GM21529 (cell line): Measurements from ENCODE around the gene TMEM38B.

Experiments used
- ATAC-seq: cut with Tn5 transposase; IDR thresholded peaks from one replicate; pipeline ENCODE4 v1.9.1; 2021; ENCODE audit not compliant: unreplicated experiment

Gene TMEM38B

GRCh38 chr9:105694190-105694847 lies at the start of gene TMEM38B:
Gene TMEM38B (plus strand): TSS chr9:105694541. CDS start chr9:105694661, 120 bp downstream.
- peak; percentile 72 for ATAC-seq

DNA sequence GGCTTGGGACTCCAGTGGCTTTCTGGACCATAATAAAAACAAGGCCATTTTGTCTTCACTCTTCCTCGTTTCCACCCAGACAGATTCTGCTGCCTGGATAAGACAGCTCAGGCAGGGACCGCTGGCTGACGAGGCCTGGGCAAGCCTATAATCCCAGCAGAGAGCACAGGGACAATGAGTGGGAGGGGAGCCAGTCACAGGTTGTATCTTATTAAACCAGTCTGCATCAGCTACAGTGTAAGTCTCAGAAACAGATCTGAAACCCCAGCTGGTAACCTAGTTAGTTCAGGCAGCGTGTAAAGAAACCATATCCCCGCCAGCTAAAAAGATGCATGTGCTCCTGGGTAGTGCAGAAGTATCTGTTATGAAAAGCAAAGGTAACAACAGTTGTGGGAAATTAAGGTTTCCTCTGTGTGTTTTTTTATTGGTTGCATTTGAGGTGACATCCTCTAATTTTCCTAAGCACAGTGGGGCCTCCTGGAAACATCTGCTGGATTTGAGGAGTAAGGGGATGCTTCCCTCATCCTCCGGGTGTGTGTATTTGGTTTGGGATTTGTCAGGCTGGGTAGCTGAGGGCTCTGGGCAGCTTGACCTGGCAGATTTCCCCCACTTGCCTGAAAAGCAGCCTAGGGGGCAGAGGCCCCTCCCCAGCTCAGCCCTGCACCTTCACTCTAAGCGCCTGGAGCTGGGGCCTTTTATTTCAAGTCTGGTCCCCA lies 47.3 kb upstream of the TMEM38B start:
- ATAC-seq: no peak

DNA sequence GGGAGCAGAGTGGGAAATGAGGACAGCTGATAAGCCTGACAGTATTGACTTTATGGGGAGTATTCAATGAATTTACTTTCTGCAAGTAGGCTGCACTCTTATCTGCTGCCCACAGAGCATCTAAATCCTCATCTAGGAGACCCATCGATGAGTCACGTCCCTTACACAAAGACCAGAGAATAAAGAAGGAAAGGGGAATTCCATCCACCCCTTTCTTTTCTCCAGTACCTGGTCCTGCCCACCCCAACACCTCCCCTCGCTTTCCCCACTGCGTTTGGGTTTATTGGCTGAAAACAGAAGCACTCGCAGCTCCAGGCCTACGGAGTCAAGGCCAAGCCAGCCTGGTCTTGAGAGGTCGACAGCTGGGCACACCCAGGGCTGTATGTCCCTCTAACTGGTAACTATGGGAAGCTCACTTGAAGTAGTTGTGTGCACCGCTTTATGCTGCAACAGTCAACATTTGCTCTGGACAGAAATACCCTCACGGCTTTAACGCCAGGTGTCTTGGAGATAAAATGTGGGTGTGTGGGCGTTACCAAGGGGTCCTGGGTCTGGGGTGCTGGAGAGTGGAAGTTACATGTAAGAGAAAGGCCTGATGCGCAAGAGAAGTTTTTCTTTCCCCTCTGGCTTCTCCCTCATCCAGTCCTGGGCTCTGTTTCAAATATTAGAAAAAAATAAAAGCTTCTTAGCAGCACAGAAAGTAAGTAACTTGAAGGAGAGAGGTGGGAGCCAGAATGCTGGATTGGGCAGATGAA lies 46.6 kb upstream of the TMEM38B start:
- no peak for ATAC-seq

- ATAC-seq: no peak
Observed at GRCh38 chr9:105651806-105652205, 42.5 kb upstream of the TMEM38B start.

DNA sequence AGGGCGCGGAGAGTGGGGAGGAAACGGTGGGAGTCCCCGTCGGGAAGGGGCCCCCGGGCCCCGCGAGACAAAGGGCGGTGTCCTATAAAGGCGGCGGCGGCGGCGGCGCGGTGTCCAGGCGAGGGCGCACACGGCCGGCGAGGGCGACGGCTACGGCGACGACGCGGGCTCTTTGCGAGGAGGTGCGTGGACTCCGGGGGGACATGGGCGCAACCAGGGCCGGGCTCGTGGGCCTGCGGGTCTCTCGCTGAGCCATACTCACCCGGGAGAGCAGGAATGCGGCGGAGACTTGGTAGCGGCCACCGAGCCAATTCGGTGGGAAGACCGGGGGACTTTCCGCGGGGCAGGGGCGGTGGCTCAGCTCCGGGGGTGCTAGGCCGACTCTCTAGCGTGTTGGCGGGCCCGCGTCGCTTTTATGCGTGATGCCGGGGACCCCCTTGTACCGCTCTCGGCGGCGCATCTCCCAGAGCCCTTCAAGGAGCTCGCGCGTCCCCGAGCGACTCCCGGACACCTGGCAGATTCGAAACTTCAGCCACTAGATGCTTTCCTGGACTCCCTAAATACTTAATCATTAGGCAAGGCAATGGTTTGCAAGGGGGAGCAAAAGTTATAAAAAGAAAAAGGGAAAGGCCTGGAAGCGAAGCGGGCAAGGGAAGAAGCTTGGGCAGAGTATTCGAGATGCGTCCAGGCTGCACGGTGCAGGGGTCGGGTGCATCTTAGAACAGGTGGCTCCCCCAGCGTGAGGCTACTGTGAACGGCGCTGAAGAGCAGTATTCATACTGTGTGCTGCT lies 38.0 kb upstream of the TMEM38B start:
- ATAC-seq: peak; percentile 72

DNA sequence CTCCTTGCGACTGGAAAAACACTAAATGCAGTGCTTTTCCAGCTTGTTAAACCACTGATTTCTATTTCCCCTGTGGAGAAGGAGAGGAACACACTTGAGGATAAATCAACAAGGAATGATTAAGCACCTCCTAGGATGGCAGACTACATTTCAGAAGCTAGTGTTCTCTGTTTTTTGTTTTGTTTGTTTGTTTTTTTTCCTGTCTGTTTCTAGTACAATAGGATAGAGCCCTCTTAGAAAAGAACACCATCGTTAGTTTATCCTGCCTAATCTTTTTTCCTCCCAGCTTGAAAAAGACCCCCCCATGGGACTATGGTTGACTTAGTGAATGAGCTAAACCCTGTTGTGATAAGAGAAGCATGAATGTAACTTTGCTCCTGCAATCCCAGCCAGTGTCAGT lies 36.0 kb upstream of the TMEM38B start:
- ATAC-seq: no peak

DNA sequence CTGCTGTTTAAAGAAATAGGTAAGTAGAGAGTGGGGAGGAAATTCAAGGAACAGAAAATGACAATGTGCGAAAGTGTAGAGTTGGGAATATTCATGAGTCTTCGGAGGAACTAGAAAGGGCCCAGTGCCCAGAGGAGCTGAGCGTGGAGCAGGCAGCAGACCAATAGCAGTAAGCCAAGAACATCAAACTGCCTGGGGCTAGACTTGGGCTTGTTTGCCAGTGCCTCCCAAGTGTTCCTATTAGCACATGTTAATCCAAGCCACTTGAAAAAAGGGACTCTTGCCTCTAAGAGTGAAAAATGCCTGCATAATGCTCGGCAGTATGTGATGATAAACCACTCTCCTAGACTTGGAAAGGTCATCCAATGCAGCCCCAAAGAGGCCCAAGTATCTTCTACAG lies 33.3 kb upstream of the TMEM38B start:
- ATAC-seq: no peak

DNA sequence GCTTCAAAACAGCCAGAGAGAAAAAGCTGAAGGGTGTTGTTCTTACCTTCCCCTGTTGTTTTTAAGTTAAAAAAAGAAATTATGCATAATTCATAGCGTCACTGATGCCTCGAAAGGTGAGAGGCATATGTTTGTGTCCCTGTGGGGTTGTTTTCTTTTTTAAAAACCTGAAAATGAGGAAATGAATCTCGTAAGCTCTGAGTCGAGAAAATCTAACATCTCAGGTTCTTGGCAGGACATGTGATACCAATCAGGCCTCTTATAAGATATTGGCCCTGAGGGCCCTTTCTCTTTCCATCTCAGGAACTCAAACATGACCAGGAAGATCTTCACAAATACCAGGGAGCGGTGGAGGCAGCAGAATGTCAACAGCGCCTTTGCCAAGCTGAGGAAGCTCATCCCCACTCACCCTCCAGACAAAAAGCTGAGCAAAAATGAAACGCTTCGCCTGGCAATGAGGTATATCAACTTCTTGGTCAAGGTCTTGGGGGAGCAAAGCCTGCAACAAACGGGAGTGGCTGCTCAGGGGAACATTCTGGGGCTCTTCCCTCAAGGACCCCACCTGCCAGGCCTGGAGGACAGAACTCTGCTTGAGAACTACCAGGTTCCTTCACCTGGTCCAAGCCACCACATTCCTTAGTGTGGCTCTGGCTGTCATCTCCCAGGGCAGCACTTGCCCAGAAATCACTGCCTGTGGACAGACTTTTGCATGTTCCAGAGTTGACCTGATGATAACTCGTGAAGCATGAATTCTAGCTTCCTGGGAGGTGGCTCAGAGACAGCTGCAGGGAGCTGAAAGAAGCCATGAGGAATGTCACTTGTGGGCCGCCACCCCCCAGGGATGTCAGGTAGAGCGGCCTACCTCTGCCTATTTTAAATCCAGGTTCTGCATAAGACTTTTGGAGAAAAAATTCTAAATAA lies 31.9 kb upstream of the TMEM38B start, which contains the start of gene TAL2:
Gene TAL2 (plus strand): TSS at position 274 of the 921 bp plus-strand sequence. CDS start 40 bp downstream, at position 314.
- ATAC-seq: peak; percentile 91

- ATAC-seq: no peak
Observed at GRCh38 chr9:105663914-105664313, 30.4 kb upstream of the TMEM38B start.

GRCh38 chr9:105667867-105668266 lies 26.5 kb upstream of the TMEM38B start:
- ATAC-seq: no peak

- no peak for ATAC-seq
Observed at GRCh38 chr9:105670315-105670714, 24.0 kb upstream of the TMEM38B start.

GRCh38 chr9:105670775-105671174 lies 23.6 kb upstream of the TMEM38B start:
- no peak for ATAC-seq

- no peak for ATAC-seq
Observed at GRCh38 chr9:105672711-105673234, 21.6 kb upstream of the TMEM38B start.

- no peak for ATAC-seq
Observed at GRCh38 chr9:105673850-105674387, 20.4 kb upstream of the TMEM38B start.

- ATAC-seq: no peak
Observed at GRCh38 chr9:105676351-105676923, 17.9 kb upstream of the TMEM38B start.

DNA sequence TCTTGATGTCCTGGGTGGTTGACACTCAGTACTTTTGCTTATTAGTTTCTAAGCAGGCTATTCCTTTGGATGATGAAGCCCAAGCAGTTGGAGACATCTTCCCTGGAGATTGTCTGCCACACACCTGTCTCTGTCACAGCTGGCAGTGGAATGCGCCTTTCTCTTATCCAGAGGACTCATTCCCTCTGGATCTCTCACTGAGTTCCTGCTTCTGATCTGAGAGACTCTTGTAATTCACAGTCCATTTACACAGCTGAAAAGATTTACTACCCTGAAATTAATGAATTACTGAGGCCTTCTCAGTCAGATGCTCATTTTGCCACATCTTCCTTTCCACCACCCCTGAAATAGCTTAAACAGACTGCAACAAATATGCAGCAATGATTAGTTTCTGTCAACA lies 16.2 kb upstream of the TMEM38B start:
- no peak for ATAC-seq

GRCh38 chr9:105678781-105679180 lies 15.6 kb upstream of the TMEM38B start:
- ATAC-seq: no peak

DNA sequence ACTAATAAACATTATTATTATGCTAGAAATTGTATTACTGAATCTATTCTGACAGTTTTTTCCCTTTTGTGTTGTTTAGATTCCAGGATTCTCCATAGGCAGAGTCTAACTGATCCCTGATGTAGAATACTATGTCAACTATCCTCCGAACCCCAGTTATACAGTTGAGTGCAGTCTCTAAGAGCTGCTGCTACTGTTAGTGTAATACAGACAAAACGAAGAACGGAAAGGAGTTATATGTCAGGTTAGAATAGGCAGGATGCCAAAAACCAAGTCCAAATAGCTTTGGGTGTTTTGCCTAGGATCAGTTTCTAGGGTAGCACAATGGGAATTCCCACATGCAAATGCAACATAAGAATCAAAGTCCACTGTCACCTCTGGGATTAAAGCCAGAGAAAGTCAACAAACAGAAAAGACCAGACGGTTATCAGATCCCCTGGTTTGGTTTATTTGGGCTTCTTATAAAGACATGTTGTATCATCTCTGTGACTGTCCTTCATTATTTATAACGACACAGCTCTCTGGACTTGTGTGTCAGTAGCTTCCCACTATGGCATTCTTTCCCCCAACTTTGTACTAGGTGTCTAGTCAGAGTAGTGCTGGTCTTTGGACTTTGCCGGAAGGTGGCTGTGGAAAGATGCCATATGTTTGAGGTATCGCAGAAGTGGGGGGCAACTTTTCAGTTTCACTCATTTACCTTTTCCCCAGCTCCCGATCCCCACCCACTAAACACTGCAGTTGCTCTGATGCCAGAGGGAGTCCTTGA lies 14.9 kb upstream of the TMEM38B start:
- no peak for ATAC-seq
